NCI-H526 treated with DMSO at 0.1 percent for 48 hours (cell line): Measurements from ENCODE around the gene RAB4B.
"Not testable (repeated sequence)": the region's sequence is repeated elsewhere in the genome, so short reads cannot be mapped to it uniquely, and the experiment has no call there.

Experiments used
- DNase-seq: peaks from one replicate; lab custom pipeline; 2025; lab: John Stamatoyannopoulos, UW

Gene RAB4B

GRCh38 chr19:40780582-40780981 lies 2.5 kb downstream of the RAB4B start:
- no peak for DNase-seq

GRCh38 chr19:40781140-40781539 lies 3.1 kb downstream of the RAB4B start:
- DNase-seq = no peak

- DNase-seq = no peak
These were observed 5.7 kb downstream of the RAB4B start for GRCh38 chr19:40783711-40784110.

- not testable (repeated sequence) for DNase-seq
These were observed 6.1 kb downstream of the RAB4B start for GRCh38 chr19:40784146-40784545.

GRCh38 chr19:40785526-40785925 lies 7.5 kb downstream of the RAB4B start:
- no peak for DNase-seq

- DNase-seq = no peak
These were observed 8.3 kb downstream of the RAB4B start for GRCh38 chr19:40786060-40787037.

GRCh38 chr19:40791349-40791748 lies 13.3 kb downstream of the RAB4B start:
- no peak for DNase-seq

- no peak for DNase-seq
These were observed 13.9 kb downstream of the RAB4B start for GRCh38 chr19:40791996-40792395.

- DNase-seq = no peak
These were observed 19.3 kb downstream of the RAB4B start for GRCh38 chr19:40797166-40797962.

- peak; percentile 91 for DNase-seq
These were observed 20.1 kb downstream of the RAB4B start for GRCh38 chr19:40797963-40798682.

- DNase-seq = peak; percentile 98
These were observed 20.9 kb downstream of the RAB4B start, which contains the start of gene EGLN2 for GRCh38 chr19:40798683-40799557. TSS of gene EGLN2 (plus strand) at chr19:40799191. CDS start at chr19:40800573, 1,382 bp downstream.

- no peak for DNase-seq
These were observed 21.7 kb downstream of the RAB4B start for GRCh38 chr19:40799558-40800338.

GRCh38 chr19:40800339-40800996 lies 22.4 kb downstream of the RAB4B start:
- no peak for DNase-seq

- DNase-seq = no peak
These were observed 22.9 kb downstream of the RAB4B start for GRCh38 chr19:40800997-40801377.

GRCh38 chr19:40801426-40802299 lies 23.6 kb downstream of the RAB4B start:
- DNase-seq = no peak

GRCh38 chr19:40802300-40803169 lies 24.5 kb downstream of the RAB4B start:
- DNase-seq = no peak

GRCh38 chr19:40803170-40803856 lies 25.3 kb downstream of the RAB4B start:
- no peak for DNase-seq
